Endodermal cell (in vitro differentiated cells): ENCODE data around the gene ZNF365. TPM values are rescaled to one million over a fixed set of nuclear protein-coding genes. Genes with fewer than 3 reads are reported as not detected.

ENCODE experiments used
- DNase-seq: peaks from one replicate; pipeline ENCODE4 v3.0.0-alpha.2; 2017
- H3K27ac ChIP-seq: 2 replicates; pipeline ENCODE4 v1.5.1; 2013; ENCODE audit warnings: mild to moderate bottlenecking, low read depth, low read length, moderate library complexity
- H3K27me3 ChIP-seq: 2 replicates; pipeline ENCODE4 v1.6.1; 2013; ENCODE audit warnings: mild to moderate bottlenecking, low read length, moderate library complexity; ENCODE audit not compliant: insufficient read depth, control insufficient read depth, poor library complexity, severe bottlenecking
- H3K36me3 ChIP-seq: 2 replicates; pipeline ENCODE4 v1.7.0; 2013; ENCODE audit warnings: mild to moderate bottlenecking, low read length, moderate library complexity; ENCODE audit not compliant: control insufficient read depth, insufficient read depth
- H3K4me1 ChIP-seq: one replicate; pipeline ENCODE4 v1.7.0; 2013; ENCODE audit warnings: low read length; ENCODE audit not compliant: control insufficient read depth, insufficient read depth
- H3K4me3 ChIP-seq: 2 replicates; pipeline ENCODE4 v1.5.1; 2013; ENCODE audit warnings: mild to moderate bottlenecking, low read length, moderate library complexity
- H3K9ac ChIP-seq: 2 replicates; pipeline ENCODE4 v1.6.1; 2013; ENCODE audit warnings: mild to moderate bottlenecking, low read length, moderate library complexity; ENCODE audit not compliant: poor library complexity, severe bottlenecking; ENCODE audit errors: extremely low read depth
- H3K9me3 ChIP-seq: 2 replicates; pipeline ENCODE4 v1.6.1; 2013; ENCODE audit warnings: mild to moderate bottlenecking, low read length, moderate library complexity; ENCODE audit not compliant: control insufficient read depth
- H3K27ac Mint-ChIP-seq: 2 replicates; pipeline ENCODE4 v1.8.0; 2020; ENCODE audit warnings: mixed read lengths
- H3K27me3 Mint-ChIP-seq: 2 replicates; pipeline ENCODE4 v1.8.0; 2021; ENCODE audit warnings: mild to moderate bottlenecking, mixed read lengths; ENCODE audit not compliant: insufficient read depth
- H3K36me3 Mint-ChIP-seq: 2 replicates; pipeline ENCODE4 v1.8.0; 2020; ENCODE audit warnings: low read depth, mixed read lengths
- H3K4me1 Mint-ChIP-seq: 2 replicates; pipeline ENCODE4 v1.8.0; 2020; ENCODE audit warnings: mixed read lengths
- H3K4me3 Mint-ChIP-seq: 2 replicates; pipeline ENCODE4 v1.8.0; 2020; ENCODE audit warnings: mild to moderate bottlenecking, moderate library complexity, mixed read lengths
- H3K9me3 Mint-ChIP-seq: 2 replicates; pipeline ENCODE4 v1.8.0; 2020; ENCODE audit warnings: mild to moderate bottlenecking, mixed read lengths
- CTCF ChIP-seq: fragments of 200-600 bp; sonication (generic); conservative IDR thresholded peaks from 2 replicates; pipeline ENCODE4 v1.5.0; 2021; ENCODE audit warnings: antibody characterized with exemption, mild to moderate bottlenecking
- WGBS, 2 experiments: methylation state at CpG; one replicate each; pipeline versions ENCODE4 v1.1.5 to v1.1.7; 2013; ENCODE audit warnings: missing lambda C conversion rate in 2 of 2, mixed read lengths in 1 of 2; ENCODE audit not compliant: insufficient coverage in 1 of 2, insufficient read length in 1 of 2; 5-methylcytosine and 5-hydroxymethylcytosine counted together
- total RNA-seq, 2 donors: library from RNA; stranded (reverse); fragmentation: NEBNext Ultra II Directional in 1 of 2; extraction: Animal tissue kit (Norgen Biotek cat#: 25700) in 1 of 2; gene quantifications; 2 replicates in 1 of 2; 3 replicates in 1 of 2; pipeline ENCODE4 v1.2.1, GENCODE V29; 2021

The ZNF365 gene
- total RNA-seq, 2 donors from 2014 or later = 0.31 TPM; not detected in 1

GRCh38 chr10:62388328-62388727, 14.2 kb downstream of the ZNF365 start:
- Histone ChIP-seq H3K9me3 (no peaks in the 10 kb centered on the region), H3K27me3 (no peaks in the 10 kb centered on the region), H3K36me3 (no peaks in the 10 kb centered on the region), H3K27ac (no peak overlapping the region), H3K4me1 (no peaks in the 10 kb centered on the region), H3K4me3 (no peak overlapping the region), H3K9ac (no peak overlapping the region)
- H3K4me1 Mint-ChIP-seq = no peaks in the 10 kb centered on the region
- peak; percentile 86 for DNase-seq
- H3K9me3 Mint-ChIP-seq = no peaks in the 10 kb centered on the region
- TF ChIP-seq CTCF = no peak
- H3K27me3 Mint-ChIP-seq = no peaks in the 10 kb centered on the region
- H3K4me3 Mint-ChIP-seq = no peak overlapping the region
- H3K27ac Mint-ChIP-seq = no peak overlapping the region
- no peaks in the 10 kb centered on the region for H3K36me3 Mint-ChIP-seq
- 80 to 97% methylated on average over 5 to 9 of the region's 9 CpGs for WGBS, 2 experiments

GRCh38 chr10:62390497-62391176, 16.5 kb downstream of the ZNF365 start:
- Histone ChIP-seq H3K36me3 (no peaks in the 10 kb centered on the region), H3K27ac (no peak overlapping the region), H3K4me1 (no peaks in the 10 kb centered on the region), H3K9ac (no peak overlapping the region), H3K9me3 (no peaks in the 10 kb centered on the region), H3K27me3 (no peaks in the 10 kb centered on the region), H3K4me3 (no peak overlapping the region)
- no peak for TF ChIP-seq CTCF
- Mint-ChIP-seq H3K27ac (no peak overlapping the region), H3K27me3 (no peaks in the 10 kb centered on the region), H3K4me3 (no peak overlapping the region), H3K4me1 (no peaks in the 10 kb centered on the region), H3K9me3 (no peaks in the 10 kb centered on the region), H3K36me3 (no peaks in the 10 kb centered on the region)
- DNase-seq = no peak
- 93 to 100% methylated on average over 1 to 2 of the region's 2 CpGs for WGBS, 2 experiments

- WGBS, 2 experiments = 100% methylated on average over 4 of the region's 4 CpGs; no CpG with 5 or more reads in 1 of the 2 experiments
- DNase-seq = no peak
- TF ChIP-seq CTCF = no peak
- Histone ChIP-seq H3K36me3 (no peaks in the 10 kb centered on the region), H3K27ac (no peak overlapping the region), H3K4me3 (no peak overlapping the region), H3K9ac (no peak overlapping the region), H3K9me3 (no peaks in the 10 kb centered on the region), H3K4me1 (no peaks in the 10 kb centered on the region), H3K27me3 (no peaks in the 10 kb centered on the region)
- Mint-ChIP-seq H3K9me3 (no peaks in the 10 kb centered on the region), H3K27ac (no peak overlapping the region), H3K27me3 (no peaks in the 10 kb centered on the region), H3K36me3 (no peaks in the 10 kb centered on the region), H3K4me3 (no peak overlapping the region), H3K4me1 (no peaks in the 10 kb centered on the region)
Measured at GRCh38 chr10:62393237-62393636, 19.1 kb downstream of the ZNF365 start.
